SU-DHL-6 (cell line): ENCODE data around the gene UFD1.

Experiments
- CTCF ChIP-seq: fragments of 200-600 bp; sonication (generic); IDR thresholded peaks from one replicate; pipeline ENCODE4 v1.5.1; 2017; ENCODE audit warnings: antibody characterized with exemption, mild to moderate bottlenecking, low read length, moderate library complexity; ENCODE audit not compliant: insufficient read depth, poor library complexity, severe bottlenecking
- EZH2phosphoT487 ChIP-seq: fragments of 200-600 bp; sonication (generic), shearing (Covaris generic); conservative IDR thresholded peaks from 2 replicates; pipeline ENCODE4 v1.6.1; 2018; ENCODE audit warnings: mild to moderate bottlenecking, antibody characterized with exemption, low read length, moderate library complexity, mixed read lengths

GRCh38 chr22:19482297-19482696 lies 3.3 kb upstream of the UFD1 start:
- TF ChIP-seq CTCF: no peak
- TF ChIP-seq EZH2phosphoT487: no peak
